ENCODE data around the gene C6orf15.

- no peak for TF ChIP-seq POLR2A (IDR thresholded peaks at IDR 0.05; ENCODE audit: low read depth, low read length)
- TF ChIP-seq POLR2AphosphoS5 (IDR thresholded peaks at IDR 0.05; ENCODE audit: low read depth, low read length): no peak
- TF ChIP-seq TAF1 (IDR thresholded peaks at IDR 0.05; ENCODE audit: borderline replicate concordance, low read depth, low read length): no peak
Observed at GRCh38 chr6:31154436-31154835, 42.1 kb upstream of the C6orf15 start.

Data from GM12892 (cell line).